Common myeloid progenitor, CD34-positive (primary cell): ENCODE measurements around the gene PERCC1.

Experiments used
- CTCF ChIA-PET: fragments of 350-600 bp; sonication (Branson Sonifier 250); formaldehyde crosslinking; loops from one replicate; lab custom pipeline; 2021; ENCODE audit warnings: antibody characterized with exemption; lab: Charles Lee
- POLR2A ChIA-PET: fragments of 350-600 bp; sonication (Branson Sonifier 250); formaldehyde crosslinking; loops from one replicate; lab custom pipeline; 2021; ENCODE audit warnings: antibody characterized with exemption; lab: Charles Lee
- DNase-seq, 3 donors: peaks; one replicate each; pipeline versions ENCODE4 v3.0.0 to v3.0.0-alpha.2; 2013
- H3K27ac ChIP-seq, 2 experiments: 1 replicate in 1 of 2; 2 replicates in 1 of 2; pipeline ENCODE4 v1.7.0; 2013; ENCODE audit warnings: inconsistent platforms in 2 of 2, low read length in 2 of 2, mild to moderate bottlenecking in 2 of 2, low read depth in 1 of 2, moderate library complexity in 1 of 2; ENCODE audit not compliant: severe bottlenecking in 2 of 2, insufficient read depth in 1 of 2, poor library complexity in 1 of 2
- H3K27me3 ChIP-seq, 5 experiments: replicated peaks in 2 of 5; 1 replicate in 3 of 5; 2 replicates in 2 of 5; pipeline versions ENCODE4 v1.6.1 to v1.7.0; 2013; ENCODE audit warnings: low read length in 4 of 5, mild to moderate bottlenecking in 2 of 5, moderate library complexity in 2 of 5, inconsistent platforms in 1 of 5; ENCODE audit not compliant: insufficient read depth in 5 of 5, control insufficient read depth in 4 of 5
- H3K36me3 ChIP-seq, 4 experiments: 1 replicate in 2 of 4; 2 replicates in 2 of 4; pipeline versions ENCODE4 v1.6.1 to v1.7.0; 2013; ENCODE audit warnings: low read length in 3 of 4, control low read depth in 1 of 4, mild to moderate bottlenecking in 1 of 4; ENCODE audit not compliant: control insufficient read depth in 4 of 4, insufficient read depth in 4 of 4
- H3K4me1 ChIP-seq, 4 experiments: 1 replicate in 3 of 4; 2 replicates in 1 of 4; pipeline versions ENCODE4 v1.6.1 to v1.7.1; 2013; ENCODE audit warnings: low read length in 3 of 4, mild to moderate bottlenecking in 3 of 4, control low read depth in 1 of 4, inconsistent platforms in 1 of 4, moderate library complexity in 1 of 4; ENCODE audit not compliant: control insufficient read depth in 4 of 4, insufficient read depth in 4 of 4; ENCODE audit errors: control extremely low read depth in 1 of 4
- H3K4me3 ChIP-seq, 7 experiments: 1 replicate in 4 of 7; 2 replicates in 3 of 7; pipeline versions ENCODE4 v1.5.1 to v1.7.0; 2013; ENCODE audit warnings: mild to moderate bottlenecking in 7 of 7, low read length in 6 of 7, moderate library complexity in 6 of 7, inconsistent platforms in 2 of 7, low read depth in 2 of 7, control low read depth in 1 of 7; ENCODE audit not compliant: insufficient read depth in 4 of 7, control insufficient read depth in 1 of 7; ENCODE audit errors: extremely low read depth in 1 of 7
- H3K9me3 ChIP-seq, 5 experiments: 1 replicate in 4 of 5; 2 replicates in 1 of 5; pipeline versions ENCODE4 v1.6.1 to v1.7.1; 2013; ENCODE audit warnings: low read length in 4 of 5, mild to moderate bottlenecking in 2 of 5, inconsistent platforms in 1 of 5, low read depth in 1 of 5, moderate library complexity in 1 of 5; ENCODE audit not compliant: control insufficient read depth in 4 of 5, insufficient read depth in 2 of 5; ENCODE audit errors: control extremely low read depth in 1 of 5
- WGBS: methylation state at CpG from one replicate; pipeline ENCODE4 v1.1.5; 2013; ENCODE audit not compliant: insufficient coverage; 5-methylcytosine and 5-hydroxymethylcytosine counted together

The PERCC1 gene

GRCh38 chr16:1444730-1445517 is 14.0 kb downstream of the PERCC1 start:
- POLR2A ChIA-PET: no interaction called here
- H3K9me3 ChIP-seq: no peaks in the 10 kb centered on the region
- WGBS: 90% methylated on average over 38 of the region's 48 CpGs

GRCh38 chr16:1445518-1446203 is 14.8 kb downstream of the PERCC1 start:
- POLR2A ChIA-PET: no interaction called here

More at GRCh38 chr16:1444730-1445517, 14.0 kb downstream of the PERCC1 start:
- H3K36me3 ChIP-seq: peaks cover 2 to 47% (median 32%) of the 10 kb centered on the region in 4 experiments
- no peaks in the 10 kb centered on the region for H3K27me3 ChIP-seq
- H3K4me1 ChIP-seq: no peaks in the 10 kb centered on the region
- CTCF ChIA-PET: interaction anchor here (1.0 kb wide), 1 partner anchor 16 kb away, joined by 4 read pairs; no protein-coding TSS in a partner anchor
- H3K4me3 ChIP-seq: no peak overlapping the region
- no peak for DNase-seq
- H3K27ac ChIP-seq: no peak overlapping the region

GRCh38 chr16:1446296-1447080 is 15.6 kb downstream of the PERCC1 start:
- Histone ChIP-seq H3K9me3 (no peaks in the 10 kb centered on the region), H3K4me1 (no peaks in the 10 kb centered on the region), H3K4me3 (no peak overlapping the region), H3K27me3 (no peaks in the 10 kb centered on the region), H3K36me3 (peaks cover under 1 to 62% (median 44%) of the 10 kb centered on the region in 4 experiments), H3K27ac (no peak overlapping the region)
- POLR2A ChIA-PET: interaction anchor here (0.6 kb wide), 1 partner anchor 130 kb away, joined by 5 read pairs; no protein-coding TSS in a partner anchor
- 97% methylated on average over 37 of the region's 41 CpGs for WGBS
- CTCF ChIA-PET: interaction anchor here (1.2 kb wide), 1 partner anchor 15 kb away, joined by 3 read pairs; no protein-coding TSS in a partner anchor
- DNase-seq: no peak

More at GRCh38 chr16:1445518-1446203, 14.8 kb downstream of the PERCC1 start:
- peaks cover 2 to 54% (median 38%) of the 10 kb centered on the region in 4 experiments for H3K36me3 ChIP-seq
- H3K9me3 ChIP-seq: no peaks in the 10 kb centered on the region
- H3K27ac ChIP-seq: no peak overlapping the region
- no peaks in the 10 kb centered on the region for H3K27me3 ChIP-seq
- WGBS: 97% methylated on average over 20 of the region's 25 CpGs
- no peaks in the 10 kb centered on the region for H3K4me1 ChIP-seq
- no peak overlapping the region for H3K4me3 ChIP-seq
- DNase-seq: no peak
- CTCF ChIA-PET: no interaction called here

GRCh38 chr16:1447965-1448364 is 17.1 kb downstream of the PERCC1 start:
- no peak overlapping the region for H3K27ac ChIP-seq
- H3K4me1 ChIP-seq: no peaks in the 10 kb centered on the region
- no peak for DNase-seq
- CTCF ChIA-PET: no interaction called here
- no peaks in the 10 kb centered on the region for H3K27me3 ChIP-seq
- H3K4me3 ChIP-seq: no peak overlapping the region
- no peaks in the 10 kb centered on the region for H3K9me3 ChIP-seq
- 99% methylated on average over 11 of the region's 11 CpGs for WGBS
- POLR2A ChIA-PET: no interaction called here
- H3K36me3 ChIP-seq: peaks cover 4 to 76% (median 52%) of the 10 kb centered on the region in 4 experiments

- Histone ChIP-seq H3K4me3 (no peak overlapping the region), H3K36me3 (peaks cover 4 to 81% (median 57%) of the 10 kb centered on the region in 4 experiments), H3K27ac (no peak overlapping the region), H3K4me1 (peaks cover 0 to 1% (median 0%) of the 10 kb centered on the region in 4 experiments), H3K27me3 (no peaks in the 10 kb centered on the region), H3K9me3 (no peaks in the 10 kb centered on the region)
- ChIA-PET CTCF (no interaction called here), POLR2A (no interaction called here)
- 95% methylated on average over 23 of the region's 30 CpGs for WGBS
- DNase-seq: no peak
Observed at GRCh38 chr16:1448536-1449116, 17.7 kb downstream of the PERCC1 start.

- ChIA-PET CTCF (no interaction called here), POLR2A (no interaction called here)
- Histone ChIP-seq H3K27me3 (no peaks in the 10 kb centered on the region), H3K36me3 (peaks cover 4 to 88% (median 62%) of the 10 kb centered on the region in 4 experiments), H3K4me1 (peaks cover 0 to 7% (median 0%) of the 10 kb centered on the region in 4 experiments), H3K9me3 (no peaks in the 10 kb centered on the region), H3K4me3 (no peak overlapping the region), H3K27ac (no peak overlapping the region)
- 96% methylated on average over 19 of the region's 25 CpGs for WGBS
- DNase-seq: no peak
Observed at GRCh38 chr16:1449201-1449788, 18.4 kb downstream of the PERCC1 start.
